AG10803 (cell line): ENCODE results near the gene RNF44.

ENCODE experiments used
- DNase-seq: peaks from one replicate; pipeline ENCODE4 v3.0.0; 2010; ENCODE audit warnings: low read depth
- H3K4me3 ChIP-seq: 2 replicates; pipeline ENCODE4 v1.5.1; 2011; ENCODE audit warnings: mild to moderate bottlenecking, low read length, control low read depth
- TF ChIP-seq, protein P1 (sequence below): conservative IDR thresholded peaks from 2 replicates; pipeline ENCODE4 v1.5.1; 2011; ENCODE audit warnings: mild to moderate bottlenecking, low read length, control low read depth, inconsistent platforms

The RNF44 gene

DNA sequence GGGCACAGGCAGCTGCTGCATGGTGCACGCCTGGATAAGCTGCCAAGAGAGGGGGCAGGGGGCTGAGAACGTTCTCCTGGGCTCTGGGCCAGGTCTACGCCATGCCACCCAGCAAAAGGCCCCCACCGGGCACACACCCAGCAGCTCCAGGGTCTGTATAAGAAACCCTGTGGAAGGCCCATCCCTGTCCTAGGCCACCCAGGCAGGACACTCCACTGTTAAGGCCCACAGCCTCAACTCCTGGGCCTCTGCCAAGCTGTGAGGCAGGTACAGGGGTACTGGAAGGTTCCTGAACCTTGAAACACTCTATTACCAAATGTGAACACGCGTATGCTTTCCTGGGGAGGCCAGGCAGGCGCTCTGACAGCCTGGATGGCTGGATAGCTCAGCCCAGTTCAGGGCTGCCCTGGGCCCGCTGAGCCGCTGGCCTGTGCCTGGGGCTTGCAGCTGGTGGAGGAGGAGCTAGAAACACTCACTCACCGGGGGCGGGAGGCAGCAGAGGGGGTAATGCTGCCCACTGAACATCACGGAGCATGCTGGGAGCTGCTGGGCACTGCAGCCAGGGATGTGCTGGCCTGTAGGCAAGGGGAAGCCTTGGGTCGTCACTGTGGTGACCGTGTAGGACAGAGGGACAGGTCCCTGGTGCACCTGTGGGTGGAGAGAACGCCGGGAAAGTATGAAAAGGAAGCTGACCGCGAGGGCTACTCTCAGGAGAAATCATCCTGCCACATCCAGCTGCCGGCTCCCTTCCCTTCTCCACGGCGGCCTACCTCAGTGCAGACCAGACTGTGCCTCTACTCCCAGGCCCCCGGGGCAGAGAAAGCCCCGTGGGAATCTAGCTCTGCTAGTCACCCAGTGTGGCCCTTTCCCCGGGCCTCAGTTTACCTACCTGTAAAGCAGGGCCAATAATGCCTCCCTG, 6.0 kb downstream of the RNF44 start:
- TF ChIP-seq, protein P1, sequence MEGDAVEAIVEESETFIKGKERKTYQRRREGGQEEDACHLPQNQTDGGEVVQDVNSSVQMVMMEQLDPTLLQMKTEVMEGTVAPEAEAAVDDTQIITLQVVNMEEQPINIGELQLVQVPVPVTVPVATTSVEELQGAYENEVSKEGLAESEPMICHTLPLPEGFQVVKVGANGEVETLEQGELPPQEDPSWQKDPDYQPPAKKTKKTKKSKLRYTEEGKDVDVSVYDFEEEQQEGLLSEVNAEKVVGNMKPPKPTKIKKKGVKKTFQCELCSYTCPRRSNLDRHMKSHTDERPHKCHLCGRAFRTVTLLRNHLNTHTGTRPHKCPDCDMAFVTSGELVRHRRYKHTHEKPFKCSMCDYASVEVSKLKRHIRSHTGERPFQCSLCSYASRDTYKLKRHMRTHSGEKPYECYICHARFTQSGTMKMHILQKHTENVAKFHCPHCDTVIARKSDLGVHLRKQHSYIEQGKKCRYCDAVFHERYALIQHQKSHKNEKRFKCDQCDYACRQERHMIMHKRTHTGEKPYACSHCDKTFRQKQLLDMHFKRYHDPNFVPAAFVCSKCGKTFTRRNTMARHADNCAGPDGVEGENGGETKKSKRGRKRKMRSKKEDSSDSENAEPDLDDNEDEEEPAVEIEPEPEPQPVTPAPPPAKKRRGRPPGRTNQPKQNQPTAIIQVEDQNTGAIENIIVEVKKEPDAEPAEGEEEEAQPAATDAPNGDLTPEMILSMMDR: no peak
- no peak for DNase-seq
- no peak overlapping the region for H3K4me3 ChIP-seq

DNA sequence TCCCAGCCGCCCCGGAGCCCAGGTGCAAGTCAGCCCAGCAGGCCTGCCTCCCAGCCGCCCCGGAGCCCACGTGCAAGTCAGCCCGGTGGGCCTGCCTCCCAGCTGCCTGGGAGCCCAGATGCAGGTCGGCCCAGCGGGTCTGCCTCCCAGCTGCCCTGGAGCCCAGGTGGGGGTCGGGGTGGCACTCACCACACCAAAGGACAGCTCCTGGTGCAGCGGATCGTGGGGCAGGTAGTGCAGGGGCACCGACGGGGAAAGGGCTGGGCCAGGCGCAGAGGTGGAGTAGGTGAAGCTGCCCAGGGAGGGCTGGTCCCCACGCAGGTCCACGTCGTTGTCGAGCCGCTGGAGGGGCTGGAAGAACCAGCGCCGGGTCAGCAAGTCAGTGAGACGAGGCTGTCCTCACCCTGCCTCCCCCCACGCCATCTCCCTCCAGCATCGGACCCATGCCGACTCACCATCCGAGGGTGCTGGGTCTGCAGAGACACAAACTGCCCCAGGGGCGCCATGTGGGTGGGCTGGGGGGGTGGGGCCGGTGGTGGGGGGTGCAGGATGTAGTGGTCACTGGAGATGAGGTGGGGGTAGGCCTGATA, 6.7 kb downstream of the RNF44 start:
- no peak overlapping the region for H3K4me3 ChIP-seq
- TF ChIP-seq, protein P1: no peak
- no peak for DNase-seq

DNA sequence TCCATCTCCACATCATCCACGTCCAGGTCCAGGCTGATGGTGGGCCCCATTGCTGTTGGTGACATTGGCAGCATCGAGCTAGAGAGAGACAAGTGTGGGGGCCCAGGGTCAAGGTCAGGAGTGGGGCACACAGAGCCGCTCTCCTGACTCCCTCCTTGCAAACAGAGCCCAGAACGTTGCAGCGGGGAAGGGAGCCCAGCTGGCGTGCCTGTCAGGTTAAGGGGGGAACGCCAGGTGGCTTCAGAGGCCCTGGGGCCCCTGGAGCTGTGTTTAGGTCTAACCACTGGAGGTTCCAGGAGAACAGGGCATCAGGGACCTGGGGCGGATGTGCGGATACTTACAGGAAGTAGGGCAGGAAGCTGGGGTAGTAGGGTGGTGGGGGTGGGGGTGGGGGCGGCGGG, 7.5 kb downstream of the RNF44 start:
- DNase-seq: no peak

DNA sequence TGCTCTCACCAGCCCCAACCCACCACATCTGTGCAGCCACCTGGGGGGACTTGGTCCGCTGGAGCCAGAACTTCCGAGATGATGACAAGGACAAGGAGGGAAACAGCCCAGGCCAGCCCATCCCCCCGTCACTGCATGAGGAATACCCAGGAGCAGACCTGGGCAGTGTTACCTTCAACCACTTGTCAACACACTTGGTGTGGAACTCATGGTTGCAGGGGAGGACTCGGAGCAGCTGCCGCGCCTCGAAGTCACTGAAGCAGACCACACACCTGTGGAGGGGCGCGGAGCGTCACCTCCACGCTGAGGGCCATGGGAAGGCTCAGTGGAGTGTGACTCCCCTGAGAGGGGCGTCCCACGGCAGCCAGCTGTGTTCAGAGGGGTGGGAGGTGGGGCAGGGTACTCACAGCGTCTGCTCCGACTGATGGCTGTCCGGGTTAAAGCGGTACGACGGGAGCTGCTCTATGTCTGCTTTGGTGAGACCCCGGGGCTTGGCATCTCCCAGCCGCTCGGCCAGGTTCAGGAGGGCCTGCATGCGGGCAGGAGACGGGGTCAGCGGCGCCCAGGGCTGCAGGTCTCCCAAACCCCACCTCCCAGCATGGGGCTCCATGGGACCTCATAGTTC, 8.0 kb downstream of the RNF44 start:
- no peak overlapping the region for H3K4me3 ChIP-seq
- no peak for DNase-seq
- TF ChIP-seq, protein P1: no peak

More for the DNA sequence above, 7.5 kb downstream of the RNF44 start:
- TF ChIP-seq, protein P1: no peak
- no peak overlapping the region for H3K4me3 ChIP-seq

DNA sequence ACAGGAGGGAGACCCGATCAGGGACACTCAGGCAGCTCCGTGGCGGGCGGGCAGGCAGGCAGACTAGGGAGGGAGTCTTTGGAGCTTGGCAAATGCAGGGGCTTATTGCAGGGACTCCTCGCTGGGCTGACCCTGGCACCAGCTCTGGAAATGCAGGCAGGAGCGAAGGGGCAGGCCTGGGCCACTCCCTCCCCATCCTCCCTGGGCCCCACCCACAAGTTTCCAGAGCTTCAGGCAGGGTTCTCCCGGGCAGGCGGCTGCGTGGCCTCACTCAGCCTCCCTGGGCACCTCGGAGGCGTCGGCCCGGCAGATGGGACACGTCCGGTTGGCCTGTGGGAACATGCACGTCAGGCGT, 8.5 kb downstream of the RNF44 start:
- TF ChIP-seq, protein P1: no peak
- DNase-seq: no peak
- H3K4me3 ChIP-seq: no peak overlapping the region

DNA sequence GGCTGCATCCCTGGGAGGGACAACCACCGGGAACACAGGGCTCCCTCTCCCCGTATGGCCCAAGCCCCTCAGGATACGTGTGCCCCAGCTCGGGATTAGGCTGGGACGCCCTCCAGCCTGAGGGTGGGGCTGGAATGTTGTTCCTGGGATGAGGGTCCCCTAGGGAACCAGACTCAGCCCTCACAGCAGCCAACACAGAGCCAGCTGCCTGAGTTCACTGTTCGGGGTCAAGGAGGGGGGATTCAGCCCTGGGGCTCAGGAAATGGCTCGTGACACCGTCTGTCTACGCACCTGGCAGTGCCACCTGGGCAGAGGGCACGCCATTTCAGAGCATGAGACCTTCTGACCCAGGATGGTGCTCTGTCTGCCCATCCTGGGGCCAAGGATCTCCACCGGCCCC, 8.9 kb downstream of the RNF44 start:
- DNase-seq: no peak
- H3K4me3 ChIP-seq: no peak overlapping the region
- TF ChIP-seq, protein P1: no peak
